Measurements from ENCODE around the gene MAP2K4.
"Not testable (repeated sequence)": the region's sequence is repeated elsewhere in the genome, so short reads cannot be mapped to it uniquely, and the experiment has no call there.

Gene MAP2K4

GRCh38 chr17:12020642-12021622 is at the start of gene MAP2K4:
TSS of gene MAP2K4 (plus strand) at chr17:12020877. CDS start at chr17:12020887, 10 bp downstream.
- DNase-seq (ENCODE audit: low spot score), result peak; percentile 75

DNA sequence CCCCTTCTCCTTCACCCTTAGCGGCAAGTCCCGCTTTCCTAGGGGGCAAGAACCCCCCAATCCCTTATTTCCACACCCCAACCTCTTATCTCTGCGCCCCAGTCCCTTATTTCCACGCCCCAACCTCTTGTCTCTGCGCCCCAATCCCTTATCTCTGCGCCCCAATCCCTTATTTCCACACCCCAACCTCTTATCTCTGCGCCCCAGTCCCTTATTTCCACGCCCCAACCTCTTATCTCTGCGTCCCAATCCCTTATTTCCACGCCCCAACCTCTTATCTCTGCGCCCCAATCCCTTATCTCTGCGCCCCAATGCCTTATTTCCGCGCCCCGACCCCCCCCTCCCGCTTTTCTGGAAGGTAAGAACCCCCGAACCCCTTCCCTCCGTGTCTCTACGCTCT is 47.9 kb upstream of the MAP2K4 start:
- DNase-seq (ENCODE audit: low spot score), result not testable (repeated sequence)

DNA sequence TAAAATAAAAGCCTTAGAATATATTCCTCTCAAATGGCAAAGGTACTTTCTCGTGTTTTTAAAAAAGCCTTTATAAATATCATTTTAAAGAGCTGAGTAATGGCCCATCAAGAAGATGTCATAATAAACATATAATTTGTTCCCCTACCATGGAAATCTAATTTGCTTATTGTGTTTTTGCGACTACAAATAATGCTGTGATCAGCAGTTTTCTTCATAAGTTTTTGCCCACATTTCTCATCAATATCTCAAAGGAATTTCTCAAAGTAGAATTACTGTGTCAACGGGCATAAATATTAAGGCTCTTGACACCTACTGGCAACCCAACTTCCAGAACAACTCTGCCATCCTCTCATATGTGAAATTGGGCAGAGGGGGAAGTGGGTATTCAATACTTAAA is 40.9 kb upstream of the MAP2K4 start:
- DNase-seq (ENCODE audit: low spot score), result no peak

DNA sequence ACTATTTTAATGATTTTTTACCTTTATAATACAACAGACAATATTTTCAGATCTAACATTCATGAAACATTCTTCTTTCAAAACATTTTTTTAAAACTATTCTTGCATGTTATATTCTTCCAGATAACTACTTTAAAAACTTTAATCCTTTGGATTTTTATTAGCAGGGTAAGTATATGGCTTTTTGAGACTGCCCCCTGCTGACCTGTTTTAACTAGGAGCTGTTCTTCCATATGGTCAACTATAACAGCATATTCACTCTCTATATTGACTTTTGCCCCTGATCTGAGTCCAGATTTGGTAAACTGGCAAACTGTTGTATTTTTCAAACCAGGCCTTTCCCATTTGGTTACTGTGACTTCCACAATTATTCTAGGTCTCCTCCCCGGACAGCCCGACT is 39.9 kb upstream of the MAP2K4 start:
- no peak for DNase-seq (ENCODE audit: low spot score)

GRCh38 chr17:11981862-11982261 is 38.8 kb upstream of the MAP2K4 start:
- no peak for DNase-seq (ENCODE audit: low spot score)

DNA sequence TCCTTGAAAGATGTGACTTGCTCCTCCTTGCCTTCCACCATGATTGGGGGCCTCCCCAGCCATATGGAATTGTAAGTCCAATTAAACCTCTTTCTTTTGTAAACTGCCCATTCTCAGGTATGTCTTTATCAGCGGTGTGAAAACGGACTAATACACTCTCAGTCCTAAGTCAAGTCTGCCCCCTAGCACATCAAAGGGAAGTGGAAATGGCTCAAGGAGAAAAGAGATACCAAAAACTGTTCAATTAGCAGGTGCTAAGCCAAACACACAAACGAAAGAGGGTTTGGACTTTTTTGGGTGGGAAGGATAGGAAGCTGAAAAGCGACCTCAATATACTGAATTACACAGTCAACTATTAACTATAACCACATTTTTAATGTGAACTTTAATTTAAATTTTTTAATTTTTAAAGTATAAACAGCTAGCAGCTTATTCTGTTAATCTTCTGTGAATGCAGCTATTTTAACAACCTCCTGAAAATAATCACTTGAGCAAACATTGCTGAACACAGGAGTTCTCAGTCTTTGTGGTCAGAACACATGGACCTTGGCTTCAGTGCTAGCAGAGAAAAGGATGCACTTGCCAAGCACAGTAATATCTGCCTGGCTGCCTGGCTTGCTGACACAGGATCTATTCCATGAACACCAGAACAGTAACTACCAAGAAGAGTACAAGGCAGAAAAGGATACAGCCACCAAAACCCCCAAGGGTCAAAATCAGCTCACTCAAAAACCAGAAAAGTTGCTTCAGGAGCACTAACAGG is 34.3 kb upstream of the MAP2K4 start:
- no peak for DNase-seq (ENCODE audit: low spot score)

- DNase-seq (ENCODE audit: low spot score), result peak; percentile 44
Observed at GRCh38 chr17:11986942-11987329, 33.7 kb upstream of the MAP2K4 start.

GRCh38 chr17:11990363-11990983 is 30.2 kb upstream of the MAP2K4 start:
- no peak for DNase-seq (ENCODE audit: low spot score)

DNA sequence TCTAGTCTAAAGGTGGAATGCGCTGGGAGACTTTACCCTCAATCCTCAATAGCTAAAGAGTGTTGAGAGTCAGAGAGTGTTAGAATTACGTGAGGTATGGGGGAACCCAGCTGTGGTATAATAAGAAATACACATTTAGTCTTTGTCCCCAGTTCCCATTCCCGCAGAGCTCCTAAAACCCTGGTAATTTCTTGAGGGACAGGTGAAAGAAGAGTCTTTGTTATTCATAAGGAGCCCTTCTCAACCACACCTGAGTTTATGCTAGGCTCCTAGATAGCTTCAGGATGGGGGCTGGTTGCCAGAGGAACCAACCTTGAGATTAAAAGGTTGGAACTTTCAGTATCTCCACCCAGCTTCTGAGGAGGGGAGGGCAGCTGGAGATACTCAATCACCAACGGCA is 29.2 kb upstream of the MAP2K4 start:
- no peak for DNase-seq (ENCODE audit: low spot score)

GRCh38 chr17:11996722-11997146 is 23.9 kb upstream of the MAP2K4 start:
- peak; percentile 33 for DNase-seq (ENCODE audit: low spot score)

GRCh38 chr17:11997147-11997971 is 23.3 kb upstream of the MAP2K4 start, which contains the start of gene ZNF18:
TSS of gene ZNF18 (minus strand) at chr17:11997475. CDS start at chr17:11992829, 4,646 bp downstream.
- DNase-seq (ENCODE audit: low spot score), result peak; percentile 94

GRCh38 chr17:11997972-11998233 is 22.8 kb upstream of the MAP2K4 start:
- DNase-seq (ENCODE audit: low spot score), result no peak

- no peak for DNase-seq (ENCODE audit: low spot score)
Observed at GRCh38 chr17:11999696-12000095, 21.0 kb upstream of the MAP2K4 start.

DNA sequence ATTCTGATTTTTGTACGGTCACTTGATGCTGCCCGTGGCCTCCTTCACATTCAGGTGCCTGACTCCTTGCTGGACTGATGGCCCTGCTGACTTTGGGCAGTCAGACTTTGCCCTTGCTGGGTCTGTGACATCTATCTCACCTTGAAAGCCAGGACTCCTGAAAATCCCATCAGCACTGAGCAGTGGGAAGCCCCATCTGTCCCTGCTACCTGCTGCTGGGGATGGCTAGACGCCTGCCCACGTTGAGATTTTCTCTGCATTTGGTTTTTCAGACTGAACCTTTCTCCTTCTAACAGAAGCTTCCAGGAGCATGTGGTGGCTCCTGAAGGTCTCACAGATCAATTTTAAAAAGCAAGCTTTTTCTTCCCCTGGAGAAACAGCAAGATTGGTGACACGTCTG is 13.2 kb upstream of the MAP2K4 start:
- no peak for DNase-seq (ENCODE audit: low spot score)

DNA sequence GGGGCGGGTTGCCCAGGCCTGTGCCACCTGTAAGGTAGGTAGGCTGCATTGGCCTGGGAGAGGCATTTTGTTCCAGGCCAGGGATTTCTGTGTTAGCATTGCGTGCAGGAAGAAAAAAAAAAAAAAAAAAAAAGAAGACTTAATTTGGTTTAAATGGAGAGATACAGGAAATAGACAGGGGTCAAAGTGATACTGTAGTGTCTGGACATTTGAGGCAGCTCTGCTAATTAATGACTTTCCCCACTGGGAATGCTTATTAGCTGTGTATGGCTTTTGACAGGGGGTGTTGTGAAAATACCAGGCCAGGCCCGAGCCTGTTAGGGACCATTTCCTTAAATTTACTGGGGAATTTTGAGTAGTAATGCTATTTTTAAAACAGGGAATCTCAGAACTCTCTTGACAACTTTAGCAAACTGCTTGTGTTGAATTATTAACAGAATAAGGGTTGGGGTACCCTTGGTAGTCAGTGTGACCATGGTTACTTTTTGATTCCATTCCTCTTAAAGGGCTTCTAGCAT is 1.0 kb downstream of the MAP2K4 start:
- DNase-seq (ENCODE audit: low spot score), result no peak

- no peak for DNase-seq (ENCODE audit: low spot score)
Observed at GRCh38 chr17:12022310-12022709, 1.6 kb downstream of the MAP2K4 start.

DNA sequence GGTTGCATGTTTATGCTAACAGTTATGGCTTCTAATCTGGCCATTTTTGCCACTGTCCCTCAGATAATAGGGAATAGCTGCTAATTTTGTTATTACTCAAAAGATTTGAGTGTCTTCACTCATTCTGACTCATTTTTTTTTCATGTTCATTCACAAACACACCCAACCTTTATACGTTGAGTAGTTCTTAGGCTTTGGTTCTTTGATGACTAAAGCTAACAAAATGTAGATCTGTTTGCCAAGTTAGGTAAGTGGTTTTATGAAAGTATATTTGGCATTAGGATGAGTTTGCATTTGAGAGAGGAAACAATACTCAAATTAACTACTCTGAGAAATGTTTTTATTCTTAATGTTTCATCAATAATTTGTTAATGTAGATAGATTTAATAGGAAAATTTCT is 3.6 kb downstream of the MAP2K4 start:
- DNase-seq (ENCODE audit: low spot score), result peak; percentile 29

- DNase-seq (ENCODE audit: low spot score), result no peak
Observed at GRCh38 chr17:12027658-12028057, 7.0 kb downstream of the MAP2K4 start.

- no peak for DNase-seq (ENCODE audit: low spot score)
Observed at GRCh38 chr17:12028611-12029010, 7.9 kb downstream of the MAP2K4 start.

DNA sequence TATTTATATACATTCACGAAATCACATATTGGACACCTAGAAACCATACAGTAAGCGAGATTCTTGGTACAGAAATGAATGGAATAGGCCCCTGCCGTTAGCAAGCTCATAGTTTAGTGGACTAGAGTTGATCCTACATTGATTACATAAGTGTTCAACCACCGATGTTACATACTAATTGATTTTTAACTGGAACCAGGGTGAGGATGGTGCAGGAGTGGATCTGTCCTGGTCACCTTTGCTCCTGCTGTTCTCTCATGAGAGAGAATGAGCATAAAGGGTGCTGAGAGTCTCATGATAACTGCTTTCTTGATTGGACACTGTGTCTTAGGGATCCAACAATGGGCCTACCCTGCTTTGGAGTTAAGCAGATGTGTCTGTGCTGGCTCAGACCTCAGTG is 13.9 kb downstream of the MAP2K4 start:
- DNase-seq (ENCODE audit: low spot score), result no peak

DNA sequence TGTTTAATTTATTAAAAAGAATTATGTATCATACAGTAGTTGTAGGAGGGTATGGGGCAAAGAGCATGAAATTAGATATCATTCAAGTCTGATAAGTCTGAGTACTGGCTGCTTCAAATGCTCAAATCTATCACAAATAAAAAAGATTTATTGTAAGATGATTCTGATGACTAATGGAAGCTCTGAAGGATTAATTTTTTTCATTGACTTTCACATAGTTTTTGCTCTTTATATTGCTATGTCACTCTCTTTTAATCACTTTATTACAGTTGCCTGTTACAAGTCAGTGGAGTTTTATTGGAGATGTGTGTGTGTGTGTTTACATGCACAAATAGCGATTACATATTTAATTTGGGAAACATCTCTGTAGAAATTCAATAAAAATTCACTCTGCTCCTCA is 15.0 kb downstream of the MAP2K4 start:
- DNase-seq (ENCODE audit: low spot score), result no peak

- no peak for DNase-seq (ENCODE audit: low spot score)
Observed at GRCh38 chr17:12037970-12038369, 17.3 kb downstream of the MAP2K4 start.

All from kidney capillary endothelial cell (primary cell).